ENCODE measurements around the gene SPTBN1.

The SPTBN1 gene

GRCh38 chr2:54670485-54671009, 214.4 kb downstream of the SPTBN1 start:
- ChIA-PET CTCF (no interaction called here), POLR2A (no interaction called here)
- TF ChIP-seq FOXA1 (IDR thresholded peaks at IDR 0.05) = no peak
- TF ChIP-seq, protein P1, sequence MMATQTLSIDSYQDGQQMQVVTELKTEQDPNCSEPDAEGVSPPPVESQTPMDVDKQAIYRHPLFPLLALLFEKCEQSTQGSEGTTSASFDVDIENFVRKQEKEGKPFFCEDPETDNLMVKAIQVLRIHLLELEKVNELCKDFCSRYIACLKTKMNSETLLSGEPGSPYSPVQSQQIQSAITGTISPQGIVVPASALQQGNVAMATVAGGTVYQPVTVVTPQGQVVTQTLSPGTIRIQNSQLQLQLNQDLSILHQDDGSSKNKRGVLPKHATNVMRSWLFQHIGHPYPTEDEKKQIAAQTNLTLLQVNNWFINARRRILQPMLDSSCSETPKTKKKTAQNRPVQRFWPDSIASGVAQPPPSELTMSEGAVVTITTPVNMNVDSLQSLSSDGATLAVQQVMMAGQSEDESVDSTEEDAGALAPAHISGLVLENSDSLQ (IDR thresholded peaks at IDR 0.05) = no peak
- DNase-seq (ENCODE audit: extremely low spot score) = no peak

DNA sequence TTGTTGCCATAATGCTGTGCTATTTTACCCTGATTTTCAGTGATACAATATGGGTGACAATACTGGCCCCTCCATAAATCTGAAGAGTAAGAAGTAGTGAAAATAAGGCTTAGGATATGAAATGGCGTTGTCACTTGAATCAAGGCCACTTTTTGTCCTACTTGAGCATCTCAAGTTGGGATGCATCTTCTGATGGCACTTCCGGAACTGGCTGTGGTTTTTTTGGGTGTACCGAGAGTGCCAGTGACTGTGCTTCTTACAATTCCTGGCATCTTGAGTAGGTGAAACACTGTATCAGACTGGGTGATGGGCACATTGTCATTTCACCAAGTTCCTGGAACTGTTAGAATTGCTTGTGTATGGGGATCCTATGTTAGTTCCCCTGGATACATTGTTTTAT, 214.9 kb downstream of the SPTBN1 start:
- CTCF ChIA-PET = no interaction called here
- TF ChIP-seq HDGF (IDR thresholded peaks at IDR 0.05; ENCODE audit: borderline replicate concordance) (no peak), ELF4 (IDR thresholded peaks at IDR 0.05) (no peak), SUZ12 (IDR thresholded peaks at IDR 0.05) (no peak), TARDBP (IDR thresholded peaks at IDR 0.05) (no peak), LEF1 (IDR thresholded peaks at IDR 0.05; ENCODE audit: borderline replicate concordance) (no peak), ARNT (IDR thresholded peaks at IDR 0.05) (no peak), FOXA1 (IDR thresholded peaks at IDR 0.05) (no peak), BHLHE40 (IDR thresholded peaks at IDR 0.05; ENCODE audit: borderline replicate concordance) (no peak), FOXK2 (IDR thresholded peaks at IDR 0.05) (no peak), FOXM1 (IDR thresholded peaks at IDR 0.05; ENCODE audit: borderline replicate concordance) (no peak), ZNF384 (IDR thresholded peaks at IDR 0.05) (no peak), NFRKB (IDR thresholded peaks at IDR 0.05) (no peak), CTBP1 (IDR thresholded peaks at IDR 0.05; ENCODE audit: borderline replicate concordance) (no peak), L3MBTL2 (conservative IDR thresholded peaks at IDR 0.05) (no peak), SP1 (IDR thresholded peaks at IDR 0.05) (no peak)
- TF ChIP-seq, protein P1 (IDR thresholded peaks at IDR 0.05) = no peak
- POLR2A ChIA-PET = no interaction called here
- DNase-seq (ENCODE audit: extremely low spot score) = no peak

DNA sequence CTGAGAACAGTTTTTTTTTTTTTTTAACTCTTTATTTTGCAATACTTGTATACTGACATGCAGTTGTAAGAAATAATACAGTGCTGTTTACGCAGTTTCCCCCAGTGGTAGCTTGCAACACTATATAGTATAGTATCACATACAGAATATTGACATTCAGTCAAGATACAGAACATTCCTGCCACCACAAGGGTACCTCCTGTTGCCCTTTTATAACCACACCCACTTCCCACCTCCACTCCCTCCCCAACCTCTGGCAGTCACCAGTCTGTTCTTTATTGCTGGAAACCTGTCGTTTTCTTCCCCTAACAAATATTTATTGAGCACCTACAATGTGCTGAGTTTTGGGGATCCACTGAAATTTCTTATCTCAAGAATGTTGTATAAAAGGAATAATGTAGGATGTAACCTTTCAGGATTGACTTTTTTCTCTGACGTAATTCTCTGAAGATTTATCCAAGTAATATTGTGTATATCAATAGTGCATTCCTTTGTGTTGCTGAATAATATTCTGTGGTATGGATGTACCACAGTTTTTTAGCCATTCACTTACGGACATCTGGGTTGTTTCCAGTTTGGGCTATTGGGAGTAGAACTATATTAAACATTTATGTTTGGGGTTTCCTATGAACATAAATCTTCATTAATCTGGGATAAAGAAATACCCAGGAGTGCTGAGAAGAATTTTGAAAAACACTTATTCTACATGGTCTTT, 215.9 kb downstream of the SPTBN1 start:
- ChIA-PET CTCF (no interaction called here), POLR2A (no interaction called here)
- no peak for DNase-seq (ENCODE audit: extremely low spot score)
- TF ChIP-seq BHLHE40 (IDR thresholded peaks at IDR 0.05; ENCODE audit: borderline replicate concordance) (no peak), LEF1 (IDR thresholded peaks at IDR 0.05; ENCODE audit: borderline replicate concordance) (no peak), FOXK2 (IDR thresholded peaks at IDR 0.05) (no peak), HDGF (IDR thresholded peaks at IDR 0.05; ENCODE audit: borderline replicate concordance) (no peak), CTBP1 (IDR thresholded peaks at IDR 0.05; ENCODE audit: borderline replicate concordance) (no peak), L3MBTL2 (conservative IDR thresholded peaks at IDR 0.05) (no peak), SUZ12 (IDR thresholded peaks at IDR 0.05) (no peak), ELF4 (IDR thresholded peaks at IDR 0.05) (no peak), TARDBP (IDR thresholded peaks at IDR 0.05) (no peak), FOXA1 (IDR thresholded peaks at IDR 0.05) (no peak), ARNT (IDR thresholded peaks at IDR 0.05) (no peak), SP1 (IDR thresholded peaks at IDR 0.05) (no peak), FOXM1 (IDR thresholded peaks at IDR 0.05; ENCODE audit: borderline replicate concordance) (no peak), ZNF384 (IDR thresholded peaks at IDR 0.05) (no peak), NFRKB (IDR thresholded peaks at IDR 0.05) (no peak)
- TF ChIP-seq, protein P1 (IDR thresholded peaks at IDR 0.05) = no peak

GRCh38 chr2:54672590-54673456, 216.7 kb downstream of the SPTBN1 start:
- TF ChIP-seq FOXM1 (IDR thresholded peaks at IDR 0.05; ENCODE audit: borderline replicate concordance) (no peak), L3MBTL2 (conservative IDR thresholded peaks at IDR 0.05) (no peak), SUZ12 (IDR thresholded peaks at IDR 0.05) (no peak), TARDBP (IDR thresholded peaks at IDR 0.05) (no peak), ELF4 (IDR thresholded peaks at IDR 0.05) (no peak), LEF1 (IDR thresholded peaks at IDR 0.05; ENCODE audit: borderline replicate concordance) (no peak), FOXK2 (IDR thresholded peaks at IDR 0.05) (no peak), HDGF (IDR thresholded peaks at IDR 0.05; ENCODE audit: borderline replicate concordance) (no peak)
- TF ChIP-seq, protein P1 (IDR thresholded peaks at IDR 0.05) = no peak
- POLR2A ChIA-PET = no interaction called here
- DNase-seq (ENCODE audit: extremely low spot score) = no peak
- CTCF ChIA-PET = interaction anchor here (0.7 kb wide), 1 partner anchor 148 kb away, joined by 3 read pairs; no protein-coding TSS in a partner anchor

GRCh38 chr2:54673501-54673998, 217.4 kb downstream of the SPTBN1 start:
- TF ChIP-seq L3MBTL2 (conservative IDR thresholded peaks at IDR 0.05) = no peak
- DNase-seq (ENCODE audit: extremely low spot score) = no peak
- ChIA-PET CTCF (interaction anchor here (1.0 kb wide), 1 partner anchor 8 kb away, joined by 3 read pairs; no protein-coding TSS in a partner anchor), POLR2A (no interaction called here)

Measured in HEK293T (cell line).